ENCODE data around the gene LRRC74B. TPM values are rescaled to one million over a fixed set of nuclear protein-coding genes. Genes with fewer than 3 reads are reported as not detected.

The LRRC74B gene
- polyA plus RNA-seq, 1 donor = 0.09 TPM

GRCh38 chr22:21104126-21104691, 58.5 kb downstream of the LRRC74B start:
- DNase-seq = no peak

DNA sequence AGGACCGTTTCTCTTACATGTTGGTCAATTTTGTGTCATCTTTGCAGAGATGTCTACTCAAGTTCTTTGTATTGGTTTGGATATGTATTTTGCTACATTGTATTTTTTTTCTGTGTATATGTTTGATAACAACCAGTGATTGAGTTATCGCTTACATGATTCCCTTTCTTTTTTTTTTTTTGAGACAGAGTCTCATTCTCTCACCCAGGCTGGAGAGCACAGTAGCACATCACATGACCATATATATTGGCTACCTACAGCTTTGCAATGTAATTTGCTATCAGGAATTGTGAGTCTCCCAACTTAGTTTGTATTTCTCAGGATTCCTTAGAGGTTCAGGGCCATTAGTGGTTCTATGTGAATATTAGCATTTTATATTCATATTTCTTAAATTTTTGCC, 59.5 kb downstream of the LRRC74B start:
- DNase-seq = no peak

DNA sequence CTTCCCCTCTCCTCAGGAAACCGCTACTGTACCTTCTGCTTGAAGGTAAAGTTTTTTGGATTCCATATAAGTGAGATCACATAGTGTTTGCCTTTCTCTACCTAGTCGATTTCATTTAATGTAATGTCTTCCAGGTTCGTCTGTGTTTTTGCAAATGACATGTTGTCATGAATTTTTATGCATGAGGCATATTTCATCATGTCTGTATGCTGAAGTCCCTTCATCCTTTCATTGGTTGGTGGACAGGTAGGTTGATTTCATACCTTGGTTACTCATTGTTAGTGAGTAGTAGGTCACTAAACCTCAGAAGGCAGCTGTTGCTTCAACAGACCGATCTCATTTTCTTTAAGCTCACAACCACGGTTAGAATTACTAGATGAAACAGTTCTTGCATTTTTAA, 60.3 kb downstream of the LRRC74B start:
- DNase-seq = no peak

GRCh38 chr22:21108379-21109115, 62.8 kb downstream of the LRRC74B start:
- no peak for DNase-seq

Other genes starting within 250 kb of the LRRC74B start
- gene PI4KA, start 187.1 kb upstream of the LRRC74B start, polyA plus RNA-seq (ENCODE audit: insufficient read length) = 34.2 TPM
- 22.6 TPM for gene SNAP29, start 186.9 kb upstream of the LRRC74B start, polyA plus RNA-seq (ENCODE audit: insufficient read length)
- 50.4 TPM for gene CRKL, start 128.5 kb upstream of the LRRC74B start, polyA plus RNA-seq (ENCODE audit: insufficient read length)
- 0.45 TPM for gene AIFM3, start 78.7 kb upstream of the LRRC74B start, polyA plus RNA-seq (ENCODE audit: insufficient read length)
- gene LZTR1, start 63.6 kb upstream of the LRRC74B start, polyA plus RNA-seq (ENCODE audit: insufficient read length) = 42.8 TPM
- gene THAP7, start 43.8 kb upstream of the LRRC74B start, polyA plus RNA-seq (ENCODE audit: insufficient read length) = 19.8 TPM
- 28.1 TPM for gene P2RX6, start 30.8 kb upstream of the LRRC74B start, polyA plus RNA-seq (ENCODE audit: insufficient read length)
- gene SLC7A4, start 13.4 kb upstream of the LRRC74B start, polyA plus RNA-seq (ENCODE audit: insufficient read length) = 1.3 TPM

Data from hindlimb muscle (tissue), 1 donor.